ENCODE data around the gene LBP. TPM values are rescaled to one million over a fixed set of nuclear protein-coding genes. Genes with fewer than 3 reads are reported as not detected.
"Not testable (repeated sequence)": the region's sequence is repeated elsewhere in the genome, so short reads cannot be mapped to it uniquely, and the experiment has no call there.

LBP gene
- total and polyA plus RNA-seq, 2 donors (not counting 3 experiments of a cell fraction or from before 2014, with no cell fraction given): 0.03 TPM; not detected in 1

- Histone ChIP-seq H3K79me2 (ENCODE audit: control insufficient read depth, insufficient read depth, low read length) (no peaks in the 10 kb centered on the region), H3K9ac (replicated peaks; ENCODE audit: extremely low read depth, insufficient read depth, low read length) (no peak overlapping the region), H4K20me1 (replicated peaks; ENCODE audit: control insufficient read depth, extremely low read depth, insufficient read depth, low read length) (no peaks in the 10 kb centered on the region), H3K36me3 (ENCODE audit: control insufficient read depth in 2 of 2, extremely low read depth in 1 of 2, insufficient read depth in 2 of 2, low read length in 2 of 2) (no peaks in the 10 kb centered on the region), H2AFZ (ENCODE audit: low read depth, low read length) (no peak overlapping the region), H3K9me1 (replicated peaks; ENCODE audit: control insufficient read depth, extremely low read depth, insufficient read depth, low read length) (no peaks in the 10 kb centered on the region), H3K27me3 (ENCODE audit: control insufficient read depth in 2 of 2, insufficient read depth in 2 of 2, low read length in 2 of 2) (peaks cover 7 to 8% of the 10 kb centered on the region in 2 experiments), H3K27ac (ENCODE audit: insufficient read depth, low read depth, low read length) (no peak overlapping the region), H3K9me3 (replicated peaks; ENCODE audit: control insufficient read depth, insufficient read depth, low read length) (no peaks in the 10 kb centered on the region), H3K4me2 (ENCODE audit: insufficient read depth, low read length) (no peak overlapping the region), H3K4me1 (ENCODE audit: control insufficient read depth, extremely low read depth, insufficient read depth, low read length) (no peaks in the 10 kb centered on the region), H3K4me3 (replicated peaks in 1 of 3; ENCODE audit: insufficient read depth in 1 of 3, low read depth in 1 of 3, low read length in 3 of 3) (no peak overlapping the region)
- intact Hi-C loops (cut with micrococcal nuclease) (no loop called here), dilution Hi-C loops (cut with MboI; ENCODE audit: extremely low pct_ligation_motif_present, low sequenced_read_pairs) (no loop called here)
- POLR2A ChIA-PET: interaction anchor here (0.6 kb wide), 1 partner anchor 43 kb away, joined by 5 read pairs; no protein-coding TSS in a partner anchor
- no TSS peak for BruUV-seq (replicated peaks)
- DNase-seq (ENCODE audit: low read depth, low spot score) (no peak), FAIRE-seq (no peak)
- CTCF ChIA-PET: interaction anchor here (1.3 to 2.0 kb wide), 2 partner anchors 14 to 56 kb away, joined by 3 to 10 read pairs; no protein-coding TSS in a partner anchor
- no peak for TF ChIP-seq POLR2AphosphoS5 (IDR thresholded peaks at IDR 0.05; ENCODE audit: insufficient read depth, low read depth, low read length)
- no peak for TF ChIP-seq EZH2 (IDR thresholded peaks at IDR 0.05; ENCODE audit: borderline replicate concordance, low read depth, low read length, severe bottlenecking)
- TF ChIP-seq GATA2 (IDR thresholded peaks at IDR 0.05; ENCODE audit: insufficient read depth, insufficient read length, low read depth, low read length): no peak
- TF ChIP-seq JUN (IDR thresholded peaks at IDR 0.05; ENCODE audit: borderline replicate concordance, insufficient read depth, insufficient read length, low read depth): no peak
- TF ChIP-seq, protein P1, sequence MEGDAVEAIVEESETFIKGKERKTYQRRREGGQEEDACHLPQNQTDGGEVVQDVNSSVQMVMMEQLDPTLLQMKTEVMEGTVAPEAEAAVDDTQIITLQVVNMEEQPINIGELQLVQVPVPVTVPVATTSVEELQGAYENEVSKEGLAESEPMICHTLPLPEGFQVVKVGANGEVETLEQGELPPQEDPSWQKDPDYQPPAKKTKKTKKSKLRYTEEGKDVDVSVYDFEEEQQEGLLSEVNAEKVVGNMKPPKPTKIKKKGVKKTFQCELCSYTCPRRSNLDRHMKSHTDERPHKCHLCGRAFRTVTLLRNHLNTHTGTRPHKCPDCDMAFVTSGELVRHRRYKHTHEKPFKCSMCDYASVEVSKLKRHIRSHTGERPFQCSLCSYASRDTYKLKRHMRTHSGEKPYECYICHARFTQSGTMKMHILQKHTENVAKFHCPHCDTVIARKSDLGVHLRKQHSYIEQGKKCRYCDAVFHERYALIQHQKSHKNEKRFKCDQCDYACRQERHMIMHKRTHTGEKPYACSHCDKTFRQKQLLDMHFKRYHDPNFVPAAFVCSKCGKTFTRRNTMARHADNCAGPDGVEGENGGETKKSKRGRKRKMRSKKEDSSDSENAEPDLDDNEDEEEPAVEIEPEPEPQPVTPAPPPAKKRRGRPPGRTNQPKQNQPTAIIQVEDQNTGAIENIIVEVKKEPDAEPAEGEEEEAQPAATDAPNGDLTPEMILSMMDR (IDR thresholded peaks at IDR 0.05; ENCODE audit: extremely low read depth in 1 of 2, insufficient read depth in 1 of 2, low read depth in 1 of 2, low read length in 2 of 2): no peak
- TF ChIP-seq MYC (IDR thresholded peaks at IDR 0.05; ENCODE audit: low read depth, low read length): no peak
- no peak for TF ChIP-seq FOS (IDR thresholded peaks at IDR 0.05; ENCODE audit: borderline replicate concordance, insufficient read depth, low read length)
- TF ChIP-seq POLR2A (IDR thresholded peaks at IDR 0.05; ENCODE audit: low read depth, low read length): no peak
- TF ChIP-seq, protein P2, sequence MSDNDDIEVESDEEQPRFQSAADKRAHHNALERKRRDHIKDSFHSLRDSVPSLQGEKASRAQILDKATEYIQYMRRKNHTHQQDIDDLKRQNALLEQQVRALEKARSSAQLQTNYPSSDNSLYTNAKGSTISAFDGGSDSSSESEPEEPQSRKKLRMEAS (IDR thresholded peaks at IDR 0.05; ENCODE audit: insufficient read depth, insufficient read length): no peak
Measured at GRCh38 chr20:38395165-38395564, 48.9 kb downstream of the LBP start.

- FAIRE-seq; dilution Hi-C loops (cut with MboI; ENCODE audit: extremely low pct_ligation_motif_present, low sequenced_read_pairs); DNase-seq (ENCODE audit: low read depth, low spot score); H3K4me2 ChIP-seq (ENCODE audit: insufficient read depth, low read length); H3K36me3 ChIP-seq (ENCODE audit: control insufficient read depth in 2 of 2, extremely low read depth in 1 of 2, insufficient read depth in 2 of 2, low read length in 2 of 2); POLR2A ChIA-PET; H3K27ac ChIP-seq (ENCODE audit: insufficient read depth, low read depth, low read length); H3K9me3 ChIP-seq (replicated peaks; ENCODE audit: control insufficient read depth, insufficient read depth, low read length); H3K4me3 ChIP-seq (replicated peaks in 1 of 3; ENCODE audit: insufficient read depth in 1 of 3, low read depth in 1 of 3, low read length in 3 of 3); intact Hi-C loops (cut with micrococcal nuclease); H3K79me2 ChIP-seq (ENCODE audit: control insufficient read depth, insufficient read depth, low read length); H4K20me1 ChIP-seq (replicated peaks; ENCODE audit: control insufficient read depth, extremely low read depth, insufficient read depth, low read length); H3K4me1 ChIP-seq (ENCODE audit: control insufficient read depth, extremely low read depth, insufficient read depth, low read length); BruUV-seq (replicated peaks); H2AFZ ChIP-seq (ENCODE audit: low read depth, low read length); H3K9me1 ChIP-seq (replicated peaks; ENCODE audit: control insufficient read depth, extremely low read depth, insufficient read depth, low read length); H3K27me3 ChIP-seq (ENCODE audit: control insufficient read depth in 2 of 2, insufficient read depth in 2 of 2, low read length in 2 of 2); H3K9ac ChIP-seq (replicated peaks; ENCODE audit: extremely low read depth, insufficient read depth, low read length): not testable (repeated sequence)
- CTCF ChIA-PET: interaction anchor here (0.6 to 2.0 kb wide), 3 partner anchors 13 to 57 kb away, joined by 3 to 10 read pairs (median 4); no protein-coding TSS in a partner anchor
Measured at GRCh38 chr20:38395751-38396395, 49.6 kb downstream of the LBP start.

Measured in endothelial cell of umbilical vein (primary cell).